ENCODE measurements around the gene PKD2L1.
A peak's percentile ranks its signal among the peaks of the same experiment; 100 is the strongest.
"Not testable (repeated sequence)": the region's sequence is repeated elsewhere in the genome, so short reads cannot be mapped to it uniquely, and the experiment has no call there.

The PKD2L1 gene

GRCh38 chr10:100328198-100328597 lies 1.8 kb downstream of the PKD2L1 start:
- DNase-seq: no peak

- no peak for DNase-seq
These were observed 2.4 kb downstream of the PKD2L1 start for GRCh38 chr10:100327718-100328009.

- no peak for DNase-seq
These were observed 2.9 kb downstream of the PKD2L1 start for GRCh38 chr10:100327007-100327717.

GRCh38 chr10:100325158-100325557 lies 4.9 kb downstream of the PKD2L1 start:
- DNase-seq: no peak

- DNase-seq: no peak
These were observed 10.2 kb downstream of the PKD2L1 start for GRCh38 chr10:100319707-100320402.

- DNase-seq: no peak
These were observed 11.8 kb downstream of the PKD2L1 start for GRCh38 chr10:100318207-100318606.

GRCh38 chr10:100315615-100316014 lies 14.4 kb downstream of the PKD2L1 start:
- no peak for DNase-seq

- no peak for DNase-seq
These were observed 18.7 kb downstream of the PKD2L1 start for GRCh38 chr10:100311298-100311697.

- DNase-seq: no peak
These were observed 22.3 kb downstream of the PKD2L1 start for GRCh38 chr10:100307684-100308083.

- DNase-seq: no peak
These were observed 23.2 kb downstream of the PKD2L1 start for GRCh38 chr10:100306861-100307260.

- no peak for DNase-seq
These were observed 25.6 kb downstream of the PKD2L1 start for GRCh38 chr10:100304414-100304813.

- no peak for DNase-seq
These were observed 26.2 kb downstream of the PKD2L1 start for GRCh38 chr10:100303724-100304319.

- not testable (repeated sequence) for DNase-seq
These were observed 28.9 kb downstream of the PKD2L1 start for GRCh38 chr10:100301123-100301522.

GRCh38 chr10:100297242-100297641 lies 32.8 kb downstream of the PKD2L1 start:
- no peak for DNase-seq

GRCh38 chr10:100293066-100293465 lies 37.0 kb downstream of the PKD2L1 start:
- DNase-seq: no peak

- DNase-seq: not testable (repeated sequence)
These were observed 37.7 kb downstream of the PKD2L1 start for GRCh38 chr10:100292300-100292699.

GRCh38 chr10:100291356-100291755 lies 38.7 kb downstream of the PKD2L1 start:
- DNase-seq: no peak

- no peak for DNase-seq
These were observed 40.4 kb downstream of the PKD2L1 start for GRCh38 chr10:100289641-100290040.

GRCh38 chr10:100288196-100288595 lies 41.8 kb downstream of the PKD2L1 start:
- DNase-seq: no peak

GRCh38 chr10:100287756-100288155 lies 42.3 kb downstream of the PKD2L1 start:
- no peak for DNase-seq

- peak; percentile 69 for DNase-seq
These were observed 43.7 kb downstream of the PKD2L1 start, which contains the start of gene BLOC1S2 for GRCh38 chr10:100286051-100287033. Gene BLOC1S2 (minus strand): TSS chr10:100286680. CDS start chr10:100286659, 21 bp downstream.

- not testable (repeated sequence) for DNase-seq
These were observed 44.7 kb downstream of the PKD2L1 start for GRCh38 chr10:100285326-100285725.

GRCh38 chr10:100282907-100283306 lies 47.1 kb downstream of the PKD2L1 start:
- no peak for DNase-seq

Measured in NCI-H2227 treated with DMSO at 0.1 percent for 48 hours (cell line).